B cell (primary cell): ENCODE results near the gene SAMD7. TPM values are rescaled to one million over a fixed set of nuclear protein-coding genes. Genes with fewer than 3 reads are reported as not detected.

Source experiments
- ATAC-seq: fragments of 200-7000 bp; cut with Tn5 transposase; one replicate; pipeline ENCODE4 v1.10.0; 2021; ENCODE audit warnings: low read depth, mild to moderate bottlenecking, moderate number of reproducible peaks, moderate library complexity
- CTCF ChIA-PET: fragments of 350-600 bp; sonication (Branson Sonifier 250); formaldehyde crosslinking; loops from one replicate; lab custom pipeline; 2021; ENCODE audit warnings: antibody characterized with exemption, inconsistent platforms; lab: Charles Lee
- POLR2A ChIA-PET: fragments of 350-600 bp; sonication (Branson Sonifier 250); formaldehyde crosslinking; loops from one replicate; lab custom pipeline; 2021; ENCODE audit warnings: antibody characterized with exemption; lab: Charles Lee
- DNase-seq: peaks from one replicate; pipeline ENCODE4 v3.0.0; 2013
- H2AFZ ChIP-seq: 2 replicates; pipeline ENCODE4 v1.6.1; 2012; ENCODE audit warnings: mild to moderate bottlenecking, low read depth, low read length; ENCODE audit not compliant: insufficient read depth, poor library complexity, severe bottlenecking
- H3K27ac ChIP-seq, 2 donors: 1 replicate in 1 of 2; 2 replicates in 1 of 2; pipeline ENCODE4 v1.5.1; 2012 to 2013; ENCODE audit warnings: low read length in 2 of 2, mild to moderate bottlenecking in 2 of 2, moderate library complexity in 1 of 2
- H3K27me3 ChIP-seq, 4 experiments: fragments of 200-600 bp in 1 of 4; sonication (generic) in 1 of 4; replicated peaks in 1 of 4; 1 replicate in 2 of 4; 2 replicates in 2 of 4; pipeline versions ENCODE4 v1.6.1 to v1.7.0; 2013 to 2016; ENCODE audit warnings: low read length in 3 of 4, mild to moderate bottlenecking in 2 of 4, mixed read lengths in 1 of 4, moderate library complexity in 1 of 4; ENCODE audit not compliant: insufficient read depth in 4 of 4, control insufficient read depth in 3 of 4; ENCODE audit errors: control extremely low read depth in 1 of 4
- H3K36me3 ChIP-seq, 2 experiments: replicated peaks in 1 of 2; 1 replicate in 1 of 2; 2 replicates in 1 of 2; pipeline versions ENCODE4 v1.6.1 to v1.7.1; 2013; ENCODE audit warnings: low read length in 1 of 2; ENCODE audit not compliant: insufficient read depth in 2 of 2, control insufficient read depth in 1 of 2; ENCODE audit errors: control extremely low read depth in 1 of 2, extremely low read depth in 1 of 2
- H3K4me1 ChIP-seq, 2 donors: fragments of 200-600 bp in 1 of 2; sonication (generic) in 1 of 2; 1 replicate in 1 of 2; 2 replicates in 1 of 2; pipeline versions ENCODE4 v1.5.1 to v1.6.1; 2013 to 2017; ENCODE audit warnings: low read length in 2 of 2; ENCODE audit not compliant: control insufficient read depth in 2 of 2, insufficient read depth in 2 of 2
- H3K4me2 ChIP-seq: replicated peaks from 2 replicates; pipeline ENCODE3; 2012; ENCODE audit warnings: mild to moderate bottlenecking, low read depth, low read length; ENCODE audit not compliant: poor library complexity, severe bottlenecking
- H3K4me3 ChIP-seq, 5 experiments: fragments of 200-600 bp in 1 of 5; sonication (generic) in 1 of 5; 1 replicate in 3 of 5; 2 replicates in 2 of 5; pipeline versions ENCODE4 v1.5.1 to v1.7.0; 2011 to 2016; ENCODE audit warnings: low read length in 4 of 5, mild to moderate bottlenecking in 4 of 5, low read depth in 2 of 5, control low read depth in 1 of 5, moderate library complexity in 1 of 5; ENCODE audit not compliant: insufficient read depth in 1 of 5; ENCODE audit errors: control extremely low read depth in 1 of 5, extremely low read depth in 1 of 5
- H3K79me2 ChIP-seq: fragments of 200-600 bp; sonication (generic); one replicate; pipeline ENCODE4 v1.6.0; 2016; ENCODE audit warnings: low read length; ENCODE audit not compliant: control insufficient read depth, insufficient read depth
- H3K9ac ChIP-seq: fragments of 200-600 bp; sonication (generic); 2 replicates; pipeline ENCODE4 v1.6.1; 2017; ENCODE audit warnings: mild to moderate bottlenecking, low read length, moderate library complexity
- H3K9me3 ChIP-seq, 3 donors: one replicate each; pipeline versions ENCODE4 v1.6.1 to v1.7.1; 2013; ENCODE audit warnings: low read length in 2 of 3; ENCODE audit not compliant: control insufficient read depth in 2 of 3, insufficient read depth in 1 of 3; ENCODE audit errors: control extremely low read depth in 1 of 3
- H4K20me1 ChIP-seq: 2 replicates; pipeline ENCODE4 v1.6.0; 2012; ENCODE audit warnings: mild to moderate bottlenecking, low read length; ENCODE audit not compliant: insufficient read depth, control insufficient read depth, poor library complexity, severe bottlenecking
- H3K27ac Mint-ChIP-seq: one replicate; pipeline ENCODE4 v1.8.0; 2021; ENCODE audit warnings: mixed read lengths
- H3K27me3 Mint-ChIP-seq: one replicate; pipeline ENCODE4 v1.8.0; 2021; ENCODE audit warnings: mixed read lengths
- H3K4me1 Mint-ChIP-seq: one replicate; pipeline ENCODE4 v1.8.0; 2021; ENCODE audit warnings: mixed read lengths
- H3K4me3 Mint-ChIP-seq: one replicate; pipeline ENCODE4 v1.8.0; 2021; ENCODE audit warnings: mixed read lengths
- H3K9me3 Mint-ChIP-seq: one replicate; pipeline ENCODE4 v1.8.0; 2022; ENCODE audit warnings: mixed read lengths; ENCODE audit not compliant: insufficient read depth
- EZH2 ChIP-seq: IDR thresholded peaks from 2 replicates; pipeline ENCODE4 v1.6.1; 2012; ENCODE audit warnings: borderline replicate concordance, low read depth, mild to moderate bottlenecking, moderate library complexity, low read length; ENCODE audit not compliant: insufficient read depth, poor library complexity, severe bottlenecking
- WGBS: methylation state at CpG from one replicate; pipeline ENCODE4 v1.1.5; 2013; ENCODE audit warnings: missing lambda C conversion rate; ENCODE audit not compliant: insufficient coverage; 5-methylcytosine and 5-hydroxymethylcytosine counted together
- intact Hi-C: fragments of 100-400 bp; cut with micrococcal nuclease; formaldehyde crosslinking; loops from one replicate; pipeline ENCODE4 v1.10.0; 2022
- polyA plus RNA-seq: library from polyadenylated mRNA; depleted of rRNA; stranded (reverse); fragments of >200 nt; gene quantifications from 2 replicates; pipeline ENCODE4 v1.2.3, GENCODE V29; 2012
- total RNA-seq, 2 donors: library from RNA; stranded (reverse); fragments of 120-200 nt in 1 of 2; gene quantifications; 1 replicate in 1 of 2; 2 replicates in 1 of 2; pipeline versions ENCODE4 v1.2.3 to v1.2.4, GENCODE V29; 2013 to 2022
- TF ChIP-seq, protein P1 (sequence below): fragments of 200-600 bp; IDR thresholded peaks from one replicate; pipeline ENCODE4 v1.8.0; 2022; ENCODE audit warnings: antibody characterized with exemption, mild to moderate bottlenecking

SAMD7 gene
- total and polyA plus RNA-seq, 2 donors (not counting 1 experiment from before 2014, with no cell fraction given): not detected

DNA sequence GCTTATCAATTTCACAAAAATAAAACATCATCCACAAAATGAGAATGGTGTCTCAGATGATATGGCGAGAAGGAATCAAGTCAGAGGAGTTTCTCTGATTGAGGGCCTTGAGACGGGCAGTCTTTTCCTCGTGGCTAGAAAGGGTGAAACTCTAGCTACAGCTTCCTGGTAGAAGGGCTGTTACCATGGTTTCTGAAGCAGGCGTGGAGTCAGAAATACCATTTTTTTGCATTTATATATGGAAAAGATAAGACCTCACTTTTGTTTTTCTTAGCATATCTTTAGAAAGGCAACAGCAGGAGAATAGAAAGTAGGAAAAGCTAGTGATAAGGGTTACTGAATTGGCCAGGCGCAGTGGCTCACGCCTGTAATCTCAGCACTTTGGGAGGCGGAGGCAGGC lies 17.3 kb upstream of the SAMD7 start:
- ATAC-seq (no peak), DNase-seq (no peak)
- Mint-ChIP-seq H3K4me1 (no peaks in the 10 kb centered on the region), H3K9me3 (no peaks in the 10 kb centered on the region), H3K27me3 (no peaks in the 10 kb centered on the region), H3K27ac (no peak overlapping the region), H3K4me3 (no peak overlapping the region)
- no peak overlapping the region for H3K9ac ChIP-seq
- H3K27ac ChIP-seq: no peak overlapping the region
- H3K27me3 ChIP-seq: no peaks in the 10 kb centered on the region
- no peak overlapping the region for H3K4me2 ChIP-seq
- H3K4me3 ChIP-seq: no peak overlapping the region
- H3K4me1 ChIP-seq: no peaks in the 10 kb centered on the region
- TF ChIP-seq EZH2: no peak
- TF ChIP-seq, protein P1, sequence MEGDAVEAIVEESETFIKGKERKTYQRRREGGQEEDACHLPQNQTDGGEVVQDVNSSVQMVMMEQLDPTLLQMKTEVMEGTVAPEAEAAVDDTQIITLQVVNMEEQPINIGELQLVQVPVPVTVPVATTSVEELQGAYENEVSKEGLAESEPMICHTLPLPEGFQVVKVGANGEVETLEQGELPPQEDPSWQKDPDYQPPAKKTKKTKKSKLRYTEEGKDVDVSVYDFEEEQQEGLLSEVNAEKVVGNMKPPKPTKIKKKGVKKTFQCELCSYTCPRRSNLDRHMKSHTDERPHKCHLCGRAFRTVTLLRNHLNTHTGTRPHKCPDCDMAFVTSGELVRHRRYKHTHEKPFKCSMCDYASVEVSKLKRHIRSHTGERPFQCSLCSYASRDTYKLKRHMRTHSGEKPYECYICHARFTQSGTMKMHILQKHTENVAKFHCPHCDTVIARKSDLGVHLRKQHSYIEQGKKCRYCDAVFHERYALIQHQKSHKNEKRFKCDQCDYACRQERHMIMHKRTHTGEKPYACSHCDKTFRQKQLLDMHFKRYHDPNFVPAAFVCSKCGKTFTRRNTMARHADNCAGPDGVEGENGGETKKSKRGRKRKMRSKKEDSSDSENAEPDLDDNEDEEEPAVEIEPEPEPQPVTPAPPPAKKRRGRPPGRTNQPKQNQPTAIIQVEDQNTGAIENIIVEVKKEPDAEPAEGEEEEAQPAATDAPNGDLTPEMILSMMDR: no peak
- ChIA-PET POLR2A (interaction anchor here (0.6 kb wide), 1 partner anchor 36 kb away, joined by 6 read pairs; no protein-coding TSS in a partner anchor), CTCF (no interaction called here)
- WGBS: 72% methylated on average over 3 of the region's 7 CpGs
- no peaks in the 10 kb centered on the region for H3K79me2 ChIP-seq
- intact Hi-C loops: no loop called here
- H3K36me3 ChIP-seq: no peaks in the 10 kb centered on the region
- no peaks in the 10 kb centered on the region for H4K20me1 ChIP-seq
- H2AFZ ChIP-seq: no peak overlapping the region
- no peaks in the 10 kb centered on the region for H3K9me3 ChIP-seq

DNA sequence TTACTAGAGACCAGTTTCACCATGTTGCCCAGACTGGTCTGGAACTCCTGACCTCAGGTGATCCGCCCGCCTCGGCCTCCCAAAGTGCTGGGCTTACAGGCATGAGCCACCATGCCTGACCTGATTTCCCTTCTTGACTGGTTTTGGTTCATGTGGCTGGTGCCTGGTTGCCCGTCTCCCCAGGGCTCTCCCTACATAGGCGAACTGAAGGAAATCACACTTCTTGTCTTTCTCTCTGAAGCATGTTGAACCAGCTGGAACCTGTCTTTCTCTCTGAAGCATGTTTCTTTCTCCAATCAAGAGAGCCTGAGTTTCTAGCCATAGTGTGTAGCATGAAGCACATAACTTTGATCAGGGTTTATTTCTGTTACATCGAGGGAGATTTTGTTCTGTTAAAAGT lies 16.3 kb upstream of the SAMD7 start:
- H4K20me1 ChIP-seq: no peaks in the 10 kb centered on the region
- no peak overlapping the region for H2AFZ ChIP-seq
- ChIA-PET CTCF (no interaction called here), POLR2A (no interaction called here)
- no peaks in the 10 kb centered on the region for H3K9me3 ChIP-seq
- no peak overlapping the region for H3K9ac ChIP-seq
- intact Hi-C loops: no loop called here
- no peak overlapping the region for H3K27ac ChIP-seq
- ATAC-seq (no peak), DNase-seq (no peak)
- no peak overlapping the region for H3K4me2 ChIP-seq
- Mint-ChIP-seq H3K9me3 (no peaks in the 10 kb centered on the region), H3K27me3 (no peaks in the 10 kb centered on the region), H3K4me3 (no peak overlapping the region), H3K4me1 (no peaks in the 10 kb centered on the region), H3K27ac (no peak overlapping the region)
- H3K4me3 ChIP-seq: no peak overlapping the region
- WGBS: 62% methylated on average over 6 of the region's 6 CpGs
- H3K36me3 ChIP-seq: no peaks in the 10 kb centered on the region
- TF ChIP-seq EZH2: no peak
- TF ChIP-seq, protein P1: no peak
- no peaks in the 10 kb centered on the region for H3K79me2 ChIP-seq
- H3K4me1 ChIP-seq: no peaks in the 10 kb centered on the region
- H3K27me3 ChIP-seq: no peaks in the 10 kb centered on the region
